ENCODE measurements around the gene UBE2R2.
"Not testable (repeated sequence)": the region's sequence is repeated elsewhere in the genome, so short reads cannot be mapped to it uniquely, and the experiment has no call there.

Gene UBE2R2

GRCh38 chr9:33932078-33932807 lies 115.3 kb downstream of the UBE2R2 start:
- no peak for DNase-seq

- DNase-seq: no peak
Measured at GRCh38 chr9:33934188-33934878, 117.4 kb downstream of the UBE2R2 start.

- DNase-seq: no peak
Measured at GRCh38 chr9:33939924-33940874, 123.2 kb downstream of the UBE2R2 start.

GRCh38 chr9:33942471-33943083 lies 125.6 kb downstream of the UBE2R2 start:
- DNase-seq: no peak

- DNase-seq: no peak
Measured at GRCh38 chr9:33943389-33943788, 126.4 kb downstream of the UBE2R2 start.

- no peak for DNase-seq
Measured at GRCh38 chr9:33946779-33947535, 130.0 kb downstream of the UBE2R2 start.

- DNase-seq: no peak
Measured at GRCh38 chr9:33950371-33950770, 133.4 kb downstream of the UBE2R2 start.

GRCh38 chr9:33952066-33952465 lies 135.1 kb downstream of the UBE2R2 start:
- DNase-seq: no peak

GRCh38 chr9:33956544-33956943 lies 139.6 kb downstream of the UBE2R2 start:
- DNase-seq: no peak

- DNase-seq: no peak
Measured at GRCh38 chr9:33959725-33960124, 142.8 kb downstream of the UBE2R2 start.

GRCh38 chr9:33962468-33962867 lies 145.5 kb downstream of the UBE2R2 start:
- not testable (repeated sequence) for DNase-seq

GRCh38 chr9:33964086-33964768 lies 147.3 kb downstream of the UBE2R2 start:
- no peak for DNase-seq
